ENCODE measurements around the gene GALNT12. TPM values are rescaled to one million over a fixed set of nuclear protein-coding genes. Genes with fewer than 3 reads are reported as not detected.

The GALNT12 gene
- total and polyA plus RNA-seq, 4 donors = 0.16 to 1.4 (median 0.25) TPM; not detected in 1

DNA sequence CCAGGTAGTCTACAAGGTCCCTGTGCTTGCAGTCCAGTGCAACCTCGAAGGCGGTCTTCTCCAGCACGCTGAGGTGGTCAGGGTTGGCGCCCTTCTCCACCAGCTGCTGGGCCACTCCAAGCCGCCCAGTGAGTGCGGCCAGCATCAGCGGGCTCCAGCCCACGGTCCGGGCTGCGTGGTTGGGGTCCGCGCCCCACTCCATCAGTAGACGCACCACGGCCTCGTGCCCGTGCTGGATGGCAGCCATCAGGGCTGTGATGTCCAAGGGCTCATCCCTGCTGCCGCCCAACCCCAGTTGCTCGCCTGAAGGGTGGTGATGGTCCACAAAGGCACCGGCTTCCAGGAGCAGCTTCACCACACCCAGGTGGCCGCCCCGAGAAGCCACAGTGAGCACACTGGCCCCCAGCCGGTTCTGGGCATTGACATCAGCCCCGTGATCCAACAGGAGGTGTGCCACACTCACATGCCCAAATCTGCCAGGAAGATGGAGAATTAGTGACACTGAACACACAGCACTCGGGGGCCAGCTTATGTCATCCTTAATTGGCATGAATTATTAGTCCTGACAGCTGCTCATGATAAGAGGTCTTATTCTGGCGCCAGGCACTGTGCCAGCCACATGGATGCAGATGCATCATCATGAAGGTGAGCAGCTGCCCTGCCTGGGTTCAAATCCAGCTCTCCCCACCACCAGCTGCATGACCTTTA lies 17.2 kb upstream of the GALNT12 start:
- DNase-seq (ENCODE audit: low spot score) = no peak
- H3K9ac ChIP-seq (ENCODE audit: low read depth in 1 of 2, low read length in 2 of 2) = no peak overlapping the region
- WGBS = 92% methylated on average over 25 of the region's 25 CpGs
- H3K4me3 ChIP-seq (ENCODE audit: low read depth in 1 of 3, low read length in 3 of 3) = no peak overlapping the region
- H3K27me3 ChIP-seq (ENCODE audit: control insufficient read depth in 4 of 4, insufficient read depth in 4 of 4, low read length in 3 of 4) = no peaks in the 10 kb centered on the region
- peaks cover 0 to under 1% (median 0%) of the 10 kb centered on the region in 4 donors for H3K4me1 ChIP-seq (ENCODE audit: control insufficient read depth in 4 of 4, insufficient read depth in 4 of 4, low read length in 3 of 4)
- H3K9me3 ChIP-seq (ENCODE audit: control insufficient read depth in 4 of 4, low read length in 3 of 4) = no peaks in the 10 kb centered on the region
- H3K27ac ChIP-seq (ENCODE audit: low read depth in 1 of 2, low read length in 2 of 2) = no peak overlapping the region
- H3K36me3 ChIP-seq (ENCODE audit: control insufficient read depth in 4 of 4, insufficient read depth in 3 of 4, low read depth in 1 of 4, low read length in 3 of 4) = no peaks in the 10 kb centered on the region
- TF ChIP-seq NR2F2 (IDR thresholded peaks at IDR 0.05) (no peak), REST (IDR thresholded peaks at IDR 0.05) (no peak), YY1 (IDR thresholded peaks at IDR 0.05) (no peak), EGR1 (IDR thresholded peaks at IDR 0.05; ENCODE audit: low read depth in 2 of 2) (no peak), FOXA1 (IDR thresholded peaks at IDR 0.05) (no peak), HNF4G (IDR thresholded peaks at IDR 0.05) (no peak), GABPA (IDR thresholded peaks at IDR 0.05 in 1 of 2, conservative IDR thresholded peaks at IDR 0.05 in 1 of 2) (no peak), RAD21 (IDR thresholded peaks at IDR 0.05) (no peak), RXRA (IDR thresholded peaks at IDR 0.05) (no peak), HNF4A (conservative IDR thresholded peaks at IDR 0.05) (no peak), SP1 (IDR thresholded peaks at IDR 0.05) (no peak), FOXA2 (IDR thresholded peaks at IDR 0.05) (no peak), ZBTB33 (IDR thresholded peaks at IDR 0.05) (no peak), JUND (IDR thresholded peaks at IDR 0.05) (no peak), TAF1 (conservative IDR thresholded peaks at IDR 0.05) (no peak), CTCF (IDR thresholded peaks at IDR 0.05; ENCODE audit: low read depth, low read length, missing input control) (no peak)
- TF ChIP-seq, protein P1, sequence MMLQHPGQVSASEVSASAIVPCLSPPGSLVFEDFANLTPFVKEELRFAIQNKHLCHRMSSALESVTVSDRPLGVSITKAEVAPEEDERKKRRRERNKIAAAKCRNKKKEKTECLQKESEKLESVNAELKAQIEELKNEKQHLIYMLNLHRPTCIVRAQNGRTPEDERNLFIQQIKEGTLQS (IDR thresholded peaks at IDR 0.05) = no peak
- TF ChIP-seq, protein P2, sequence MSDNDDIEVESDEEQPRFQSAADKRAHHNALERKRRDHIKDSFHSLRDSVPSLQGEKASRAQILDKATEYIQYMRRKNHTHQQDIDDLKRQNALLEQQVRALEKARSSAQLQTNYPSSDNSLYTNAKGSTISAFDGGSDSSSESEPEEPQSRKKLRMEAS (IDR thresholded peaks at IDR 0.05) = no peak
